Neural progenitor cell (in vitro differentiated cells): ENCODE results near the gene TMEM19. TPM values are rescaled to one million over a fixed set of nuclear protein-coding genes. Genes with fewer than 3 reads are reported as not detected.

Source experiments
- DNase-seq: peaks from one replicate; pipeline ENCODE4 v3.0.0-alpha.2; 2016; ENCODE audit warnings: low spot score
- H2AFZ ChIP-seq: fragments of 200-600 bp; sonication (generic); replicated peaks from 2 replicates; pipeline ENCODE4 v1.6.1; 2016; ENCODE audit warnings: antibody characterized with exemption
- H3F3A ChIP-seq: fragments of 200-600 bp; sonication (generic); 2 replicates; pipeline ENCODE4 v1.6.1; 2016; ENCODE audit warnings: antibody characterized with exemption, low read depth
- H3K27ac ChIP-seq: fragments of 200-600 bp; sonication (generic); 2 replicates; pipeline ENCODE4 v1.5.1; 2016; ENCODE audit warnings: mild to moderate bottlenecking
- H3K27me3 ChIP-seq: fragments of 200-600 bp; sonication (generic); 2 replicates; pipeline ENCODE4 v1.6.1; 2016; ENCODE audit warnings: mild to moderate bottlenecking, moderate library complexity
- H3K36me3 ChIP-seq: fragments of 200-600 bp; sonication (generic); 2 replicates; pipeline ENCODE4 v1.5.1; 2016
- H3K4me1 ChIP-seq: fragments of 200-600 bp; sonication (generic); 2 replicates; pipeline ENCODE4 v1.6.1; 2016; ENCODE audit warnings: mixed run types
- H3K4me2 ChIP-seq: fragments of 200-600 bp; sonication (generic); 2 replicates; pipeline ENCODE4 v1.6.1; 2016
- H3K4me3 ChIP-seq: fragments of 200-600 bp; sonication (generic); 2 replicates; pipeline ENCODE4 v1.5.1; 2016
- H3K79me2 ChIP-seq: fragments of 200-600 bp; sonication (generic); 2 replicates; pipeline ENCODE4 v1.6.1; 2016; ENCODE audit warnings: low read depth
- H3K9ac ChIP-seq: fragments of 200-600 bp; sonication (generic); 2 replicates; pipeline ENCODE4 v1.6.1; 2016
- H3K9me3 ChIP-seq: fragments of 200-600 bp; sonication (generic); 2 replicates; pipeline ENCODE4 v1.5.1; 2016; ENCODE audit warnings: low read depth
- H4K20me1 ChIP-seq: fragments of 200-600 bp; sonication (generic); 2 replicates; pipeline ENCODE4 v1.6.1; 2016; ENCODE audit warnings: low read depth
- H3K27ac Mint-ChIP-seq: 3 replicates; pipeline ENCODE4 v1.8.0; 2021; ENCODE audit warnings: mixed read lengths
- H3K27me3 Mint-ChIP-seq: 2 replicates; pipeline ENCODE4 v1.8.0; 2022; ENCODE audit warnings: low read depth, mild to moderate bottlenecking, inconsistent platforms, moderate library complexity, mixed read lengths; ENCODE audit not compliant: insufficient read depth
- H3K36me3 Mint-ChIP-seq: 3 replicates; pipeline ENCODE4 v1.8.0; 2021; ENCODE audit warnings: mixed read lengths
- H3K4me1 Mint-ChIP-seq: 3 replicates; pipeline ENCODE4 v1.8.0; 2021; ENCODE audit warnings: mixed read lengths
- H3K4me3 Mint-ChIP-seq: 3 replicates; pipeline ENCODE4 v1.8.0; 2021; ENCODE audit warnings: mild to moderate bottlenecking, moderate library complexity, mixed read lengths
- H3K9me3 Mint-ChIP-seq: 3 replicates; pipeline ENCODE4 v1.8.0; 2020; ENCODE audit warnings: mixed read lengths
- EZH2 ChIP-seq: fragments of 200-600 bp; sonication (generic); IDR thresholded peaks from 2 replicates; pipeline ENCODE4 v1.6.1; 2017; ENCODE audit warnings: antibody characterized with exemption, mild to moderate bottlenecking, moderate library complexity
- EZH2phosphoT487 ChIP-seq: fragments of 200-600 bp; sonication (generic); IDR thresholded peaks from 2 replicates; pipeline ENCODE4 v1.6.1; 2017; ENCODE audit warnings: antibody characterized with exemption
- total RNA-seq: library from RNA; depleted of rRNA; stranded (reverse); fragments of >200 nt; gene quantifications from 2 replicates; pipeline ENCODE4 v1.2.3, GENCODE V29; 2015; ENCODE audit warnings: low replicate concordance
- TF ChIP-seq, protein P1 (sequence below): fragments of 200-600 bp; sonication (generic); IDR thresholded peaks from 2 replicates; pipeline ENCODE4 v1.5.1; 2017; ENCODE audit warnings: antibody characterized with exemption, mild to moderate bottlenecking

The TMEM19 gene
- total RNA-seq, 1 donor from 2014 or later = 9.3 TPM

DNA sequence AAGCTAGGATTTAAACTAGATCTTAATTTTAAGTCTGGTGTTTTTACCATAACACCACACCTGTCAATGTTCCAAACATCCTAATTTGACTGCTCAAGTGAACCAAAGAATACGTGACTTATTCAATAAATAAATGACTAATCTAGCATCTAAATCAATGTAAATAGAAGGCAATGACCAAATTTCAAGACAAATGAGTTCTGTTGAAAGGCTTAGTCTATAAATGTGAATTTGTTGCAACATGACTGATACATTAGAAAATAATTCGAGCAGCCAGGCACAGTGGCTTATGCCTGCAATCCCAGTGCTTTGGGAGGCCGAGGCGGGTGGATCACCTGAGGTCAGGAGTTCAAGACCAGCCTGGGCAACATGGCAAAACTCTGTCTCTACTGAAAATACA, 37.3 kb upstream of the TMEM19 start:
- Histone ChIP-seq H2AFZ (no peak overlapping the region), H3K79me2 (peaks cover 51% of the 10 kb centered on the region), H3K9ac (no peak overlapping the region), H3K9me3 (no peaks in the 10 kb centered on the region), H3K4me1 (no peaks in the 10 kb centered on the region), H3F3A (no peaks in the 10 kb centered on the region), H4K20me1 (no peaks in the 10 kb centered on the region), H3K4me2 (no peak overlapping the region), H3K27me3 (no peaks in the 10 kb centered on the region), H3K4me3 (no peak overlapping the region), H3K27ac (no peak overlapping the region), H3K36me3 (peaks cover 30% of the 10 kb centered on the region)
- Mint-ChIP-seq H3K36me3 (peaks cover 31% of the 10 kb centered on the region), H3K27ac (no peak overlapping the region), H3K27me3 (no peaks in the 10 kb centered on the region), H3K4me1 (no peaks in the 10 kb centered on the region), H3K9me3 (peaks cover 2% of the 10 kb centered on the region), H3K4me3 (no peak overlapping the region)
- no peak for DNase-seq
- TF ChIP-seq EZH2phosphoT487 (no peak), EZH2 (no peak)
- TF ChIP-seq, protein P1, sequence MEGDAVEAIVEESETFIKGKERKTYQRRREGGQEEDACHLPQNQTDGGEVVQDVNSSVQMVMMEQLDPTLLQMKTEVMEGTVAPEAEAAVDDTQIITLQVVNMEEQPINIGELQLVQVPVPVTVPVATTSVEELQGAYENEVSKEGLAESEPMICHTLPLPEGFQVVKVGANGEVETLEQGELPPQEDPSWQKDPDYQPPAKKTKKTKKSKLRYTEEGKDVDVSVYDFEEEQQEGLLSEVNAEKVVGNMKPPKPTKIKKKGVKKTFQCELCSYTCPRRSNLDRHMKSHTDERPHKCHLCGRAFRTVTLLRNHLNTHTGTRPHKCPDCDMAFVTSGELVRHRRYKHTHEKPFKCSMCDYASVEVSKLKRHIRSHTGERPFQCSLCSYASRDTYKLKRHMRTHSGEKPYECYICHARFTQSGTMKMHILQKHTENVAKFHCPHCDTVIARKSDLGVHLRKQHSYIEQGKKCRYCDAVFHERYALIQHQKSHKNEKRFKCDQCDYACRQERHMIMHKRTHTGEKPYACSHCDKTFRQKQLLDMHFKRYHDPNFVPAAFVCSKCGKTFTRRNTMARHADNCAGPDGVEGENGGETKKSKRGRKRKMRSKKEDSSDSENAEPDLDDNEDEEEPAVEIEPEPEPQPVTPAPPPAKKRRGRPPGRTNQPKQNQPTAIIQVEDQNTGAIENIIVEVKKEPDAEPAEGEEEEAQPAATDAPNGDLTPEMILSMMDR = no peak

DNA sequence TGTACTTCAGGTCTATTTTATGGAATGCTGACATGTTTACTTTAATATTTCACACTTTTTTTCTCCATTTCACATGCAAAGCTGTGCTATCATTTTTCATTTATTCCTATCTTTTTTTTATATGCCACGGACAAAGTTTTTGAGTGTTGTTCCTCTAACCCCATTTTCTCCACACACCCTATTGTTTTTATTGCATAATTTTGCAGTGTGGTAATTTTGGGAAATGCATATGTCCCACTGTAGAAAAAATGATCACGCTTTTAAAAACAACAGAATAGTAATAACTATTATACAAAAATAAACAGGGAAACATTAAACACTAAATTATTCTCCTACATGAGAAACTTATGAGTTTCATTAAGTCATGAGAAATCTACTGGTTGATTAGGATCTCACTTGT, 36.5 kb upstream of the TMEM19 start:
- H3K4me3 Mint-ChIP-seq = no peak overlapping the region
- Histone ChIP-seq H3K4me3 (no peak overlapping the region), H3K9me3 (peaks cover under 1% of the 10 kb centered on the region), H3K4me1 (no peaks in the 10 kb centered on the region), H3K4me2 (no peak overlapping the region), H3K79me2 (peaks cover 60% of the 10 kb centered on the region), H3K9ac (no peak overlapping the region), H3K27ac (no peak overlapping the region), H3K36me3 (peaks cover 30% of the 10 kb centered on the region), H2AFZ (no peak overlapping the region), H4K20me1 (no peaks in the 10 kb centered on the region), H3K27me3 (no peaks in the 10 kb centered on the region), H3F3A (no peaks in the 10 kb centered on the region)
- no peak for DNase-seq
- no peak overlapping the region for H3K27ac Mint-ChIP-seq
- TF ChIP-seq, protein P1 = no peak
- no peak for TF ChIP-seq EZH2phosphoT487
- no peak for TF ChIP-seq EZH2
- H3K4me1 Mint-ChIP-seq = no peaks in the 10 kb centered on the region
- no peaks in the 10 kb centered on the region for H3K27me3 Mint-ChIP-seq
- peaks cover 31% of the 10 kb centered on the region for H3K36me3 Mint-ChIP-seq
- H3K9me3 Mint-ChIP-seq = peaks cover 3% of the 10 kb centered on the region

DNA sequence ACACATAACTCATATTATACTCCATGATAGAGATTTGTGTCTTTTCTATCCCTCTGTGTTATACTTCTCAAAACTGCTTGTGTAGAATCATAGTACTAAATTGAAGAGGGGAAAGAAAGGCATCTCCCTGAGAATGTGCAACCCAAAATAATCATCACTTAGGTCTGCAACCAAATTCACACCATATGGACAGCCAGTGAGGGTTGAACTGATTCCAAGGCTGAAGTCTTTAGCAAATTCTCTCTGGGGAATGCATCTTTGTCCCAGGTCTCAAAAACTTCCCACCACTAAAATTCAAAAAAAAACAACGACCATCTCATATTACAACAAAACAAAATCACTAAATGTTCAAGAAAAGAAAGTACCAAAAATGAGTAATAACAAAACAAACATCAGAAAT, 33.2 kb upstream of the TMEM19 start:
- Mint-ChIP-seq H3K9me3 (peaks cover 19% of the 10 kb centered on the region), H3K27me3 (no peaks in the 10 kb centered on the region), H3K27ac (no peak overlapping the region), H3K36me3 (peaks cover 42% of the 10 kb centered on the region), H3K4me3 (no peak overlapping the region), H3K4me1 (peaks cover 3% of the 10 kb centered on the region)
- peaks cover 4% of the 10 kb centered on the region for H3K9me3 ChIP-seq
- no peaks in the 10 kb centered on the region for H3F3A ChIP-seq
- no peak for DNase-seq
- H3K4me1 ChIP-seq = no peaks in the 10 kb centered on the region
- H3K79me2 ChIP-seq = peaks cover 90% of the 10 kb centered on the region
- no peak overlapping the region for H3K4me3 ChIP-seq
- TF ChIP-seq, protein P1 = no peak
- TF ChIP-seq EZH2 (no peak), EZH2phosphoT487 (no peak)
- H2AFZ ChIP-seq = no peak overlapping the region
- H3K9ac ChIP-seq = no peak overlapping the region
- H4K20me1 ChIP-seq = no peaks in the 10 kb centered on the region
- no peak overlapping the region for H3K4me2 ChIP-seq
- no peaks in the 10 kb centered on the region for H3K27me3 ChIP-seq
- no peak overlapping the region for H3K27ac ChIP-seq
- peaks cover 40% of the 10 kb centered on the region for H3K36me3 ChIP-seq
